ENCODE measurements around the gene EYS.

EYS gene

DNA sequence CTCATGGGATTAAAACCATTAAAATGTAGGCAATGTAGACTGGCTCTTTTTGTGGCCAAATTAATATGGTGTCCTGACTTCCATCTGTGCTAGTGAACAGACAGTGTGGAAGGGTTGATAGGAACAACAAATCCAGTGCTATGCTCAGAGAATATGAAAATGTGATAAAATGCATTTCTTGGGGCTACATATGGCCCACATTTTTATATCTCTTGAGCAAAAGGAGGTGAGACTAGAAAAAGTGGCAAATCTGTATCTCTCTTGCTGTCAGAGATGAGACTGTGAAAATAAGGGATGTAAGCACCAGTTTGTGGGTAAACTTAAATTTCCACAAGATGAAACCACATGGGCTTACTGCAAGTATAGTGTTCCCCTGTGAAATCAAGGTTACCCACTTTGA lies 1909.3 kb downstream of the EYS start:
- Histone ChIP-seq H3K9me3 (ENCODE audit: severe bottlenecking) (no peaks in the 10 kb centered on the region), H3K27me3 (ENCODE audit: insufficient read depth, poor library complexity, severe bottlenecking) (no peaks in the 10 kb centered on the region), H3K4me3 (ENCODE audit: severe bottlenecking) (no peak overlapping the region), H3K36me3 (ENCODE audit: low read depth) (no peaks in the 10 kb centered on the region), H3K27ac (ENCODE audit: poor library complexity, severe bottlenecking) (no peak overlapping the region), H3K4me1 (ENCODE audit: insufficient read depth, poor library complexity, severe bottlenecking) (peaks cover 3% of the 10 kb centered on the region)
- DNase-seq (ENCODE audit: low spot score), result no peak
- no peak for ATAC-seq (ENCODE audit: low read depth)
- TF ChIP-seq, protein P1, sequence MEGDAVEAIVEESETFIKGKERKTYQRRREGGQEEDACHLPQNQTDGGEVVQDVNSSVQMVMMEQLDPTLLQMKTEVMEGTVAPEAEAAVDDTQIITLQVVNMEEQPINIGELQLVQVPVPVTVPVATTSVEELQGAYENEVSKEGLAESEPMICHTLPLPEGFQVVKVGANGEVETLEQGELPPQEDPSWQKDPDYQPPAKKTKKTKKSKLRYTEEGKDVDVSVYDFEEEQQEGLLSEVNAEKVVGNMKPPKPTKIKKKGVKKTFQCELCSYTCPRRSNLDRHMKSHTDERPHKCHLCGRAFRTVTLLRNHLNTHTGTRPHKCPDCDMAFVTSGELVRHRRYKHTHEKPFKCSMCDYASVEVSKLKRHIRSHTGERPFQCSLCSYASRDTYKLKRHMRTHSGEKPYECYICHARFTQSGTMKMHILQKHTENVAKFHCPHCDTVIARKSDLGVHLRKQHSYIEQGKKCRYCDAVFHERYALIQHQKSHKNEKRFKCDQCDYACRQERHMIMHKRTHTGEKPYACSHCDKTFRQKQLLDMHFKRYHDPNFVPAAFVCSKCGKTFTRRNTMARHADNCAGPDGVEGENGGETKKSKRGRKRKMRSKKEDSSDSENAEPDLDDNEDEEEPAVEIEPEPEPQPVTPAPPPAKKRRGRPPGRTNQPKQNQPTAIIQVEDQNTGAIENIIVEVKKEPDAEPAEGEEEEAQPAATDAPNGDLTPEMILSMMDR (IDR thresholded peaks at IDR 0.05; ENCODE audit: poor library complexity, severe bottlenecking), result no peak

DNA sequence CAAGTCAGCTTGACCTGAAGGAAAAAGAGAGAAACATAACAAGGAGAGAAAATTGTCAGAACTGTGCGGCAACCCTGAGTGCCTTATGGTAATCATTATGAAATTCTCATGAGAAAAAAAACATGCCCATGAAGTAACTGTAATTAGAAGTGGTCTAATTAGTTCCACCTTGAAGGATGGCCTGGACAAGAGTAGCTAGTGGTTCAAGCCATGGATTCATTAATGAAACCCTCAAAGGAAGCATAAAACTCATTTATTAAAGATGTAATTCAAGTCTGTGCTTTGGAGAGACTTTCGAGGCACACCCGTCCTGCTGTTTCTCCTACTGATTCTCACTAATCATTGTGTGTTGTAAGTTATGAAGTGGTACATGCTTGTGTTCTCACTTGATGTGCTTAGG lies 1911.2 kb downstream of the EYS start:
- TF ChIP-seq, protein P1 (IDR thresholded peaks at IDR 0.05; ENCODE audit: poor library complexity, severe bottlenecking), result no peak
- H3K4me1 ChIP-seq (ENCODE audit: insufficient read depth, poor library complexity, severe bottlenecking), result no peaks in the 10 kb centered on the region

DNA sequence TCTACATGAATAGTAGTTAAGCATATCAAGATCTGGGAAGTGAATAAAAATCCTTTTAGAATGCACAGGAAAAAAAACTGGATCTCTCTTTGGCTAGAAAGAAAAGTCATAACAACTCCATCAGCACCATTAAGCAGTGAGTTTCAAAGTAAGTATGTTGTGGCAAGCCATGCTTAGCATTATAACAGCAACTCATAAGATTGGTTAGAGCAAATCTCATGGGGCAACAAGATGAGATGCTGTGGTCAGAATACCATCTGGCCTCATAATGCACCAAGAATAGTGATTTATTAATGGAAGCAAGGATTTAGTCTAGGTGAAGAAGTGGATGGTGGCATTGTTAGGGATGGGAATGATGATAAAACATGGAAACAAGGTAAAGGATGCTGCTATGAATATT lies 1912.0 kb downstream of the EYS start:
- ATAC-seq (ENCODE audit: low read depth) (no peak), DNase-seq (ENCODE audit: low spot score) (no peak)
- no peaks in the 10 kb centered on the region for H3K36me3 ChIP-seq (ENCODE audit: low read depth)
- TF ChIP-seq, protein P1 (IDR thresholded peaks at IDR 0.05; ENCODE audit: poor library complexity, severe bottlenecking), result no peak
- no peak overlapping the region for H3K4me3 ChIP-seq (ENCODE audit: severe bottlenecking)
- H3K27ac ChIP-seq (ENCODE audit: poor library complexity, severe bottlenecking), result no peak overlapping the region
- H3K9me3 ChIP-seq (ENCODE audit: severe bottlenecking), result no peaks in the 10 kb centered on the region
- no peaks in the 10 kb centered on the region for H3K27me3 ChIP-seq (ENCODE audit: insufficient read depth, poor library complexity, severe bottlenecking)
- no peaks in the 10 kb centered on the region for H3K4me1 ChIP-seq (ENCODE audit: insufficient read depth, poor library complexity, severe bottlenecking)

More for the DNA sequence above, 1911.2 kb downstream of the EYS start:
- no peak for ATAC-seq (ENCODE audit: low read depth)
- no peak overlapping the region for H3K4me3 ChIP-seq (ENCODE audit: severe bottlenecking)
- no peaks in the 10 kb centered on the region for H3K9me3 ChIP-seq (ENCODE audit: severe bottlenecking)
- no peaks in the 10 kb centered on the region for H3K27me3 ChIP-seq (ENCODE audit: insufficient read depth, poor library complexity, severe bottlenecking)
- H3K36me3 ChIP-seq (ENCODE audit: low read depth), result no peaks in the 10 kb centered on the region
- no peak overlapping the region for H3K27ac ChIP-seq (ENCODE audit: poor library complexity, severe bottlenecking)
- no peak for DNase-seq (ENCODE audit: low spot score)

DNA sequence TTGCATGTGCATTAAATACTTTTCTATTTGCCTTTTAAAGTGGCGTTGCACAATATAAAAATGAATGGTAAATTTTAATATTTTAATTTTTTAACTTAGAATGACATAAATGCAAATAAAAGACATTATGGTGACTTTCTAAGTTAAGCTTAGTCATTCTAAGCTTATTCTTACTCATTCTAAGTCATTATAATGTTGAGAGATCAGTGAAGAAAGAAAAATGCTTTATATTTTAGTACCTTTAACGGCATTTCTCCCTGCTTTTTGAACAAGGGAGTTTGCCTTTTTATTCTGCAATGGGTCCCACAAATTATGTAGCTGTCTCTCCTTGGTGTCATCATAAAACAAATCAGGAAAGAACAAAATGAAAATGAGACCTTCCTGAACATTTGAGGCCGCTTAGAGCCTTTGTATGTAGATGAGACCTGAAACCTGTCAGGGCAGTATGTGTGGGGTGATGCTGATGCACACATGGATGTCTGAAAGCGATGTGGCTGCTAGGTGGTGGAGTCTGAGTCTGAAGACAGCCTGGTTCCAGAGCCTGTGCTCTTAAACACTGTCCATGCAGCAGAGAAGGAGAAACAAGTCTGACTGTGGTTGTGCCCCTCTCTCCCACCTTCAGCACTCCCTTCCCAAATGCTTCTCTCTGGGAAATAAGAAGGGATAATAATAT lies 1913.4 kb downstream of the EYS start:
- Histone ChIP-seq H3K4me3 (ENCODE audit: severe bottlenecking) (no peak overlapping the region), H3K9me3 (ENCODE audit: severe bottlenecking) (no peaks in the 10 kb centered on the region), H3K36me3 (ENCODE audit: low read depth) (no peaks in the 10 kb centered on the region), H3K27me3 (ENCODE audit: insufficient read depth, poor library complexity, severe bottlenecking) (no peaks in the 10 kb centered on the region), H3K27ac (ENCODE audit: poor library complexity, severe bottlenecking) (no peak overlapping the region), H3K4me1 (ENCODE audit: insufficient read depth, poor library complexity, severe bottlenecking) (no peaks in the 10 kb centered on the region)
- DNase-seq (ENCODE audit: low spot score) (no peak), ATAC-seq (ENCODE audit: low read depth) (no peak)
- TF ChIP-seq, protein P1 (IDR thresholded peaks at IDR 0.05; ENCODE audit: poor library complexity, severe bottlenecking), result no peak

DNA sequence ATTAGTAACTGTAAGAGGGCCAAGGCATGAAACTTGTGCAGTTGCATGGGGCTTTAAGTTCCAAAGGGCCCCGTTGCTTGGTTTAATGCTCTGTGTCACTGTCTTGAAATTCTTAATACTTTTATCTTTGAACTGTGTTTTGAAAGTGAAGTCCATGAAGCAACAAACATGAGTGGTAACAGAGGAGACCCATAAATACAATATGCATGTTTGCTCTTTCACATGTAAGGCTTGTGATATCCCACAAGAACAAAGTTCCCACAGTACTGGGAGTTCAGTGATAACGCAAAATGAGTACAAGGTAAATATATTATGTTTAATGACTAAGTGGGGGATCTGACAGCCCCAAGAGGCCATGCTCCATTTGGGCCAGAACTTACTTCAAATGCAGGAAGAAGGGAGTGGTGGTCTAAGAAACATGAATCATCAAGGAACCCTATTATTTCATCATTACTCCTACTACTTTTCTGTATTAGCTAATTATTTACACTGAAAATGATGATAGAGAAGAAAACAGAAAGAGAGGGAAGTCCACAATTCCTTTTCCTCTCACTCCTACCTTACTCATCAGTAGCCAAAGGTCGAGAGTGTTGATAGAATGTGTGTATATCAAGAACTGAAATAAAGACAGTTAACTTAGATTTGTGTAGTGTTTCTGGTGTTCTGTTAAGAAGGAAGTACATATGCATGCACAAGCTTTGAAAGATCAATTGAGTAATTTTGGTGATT lies 1914.1 kb downstream of the EYS start:
- no peaks in the 10 kb centered on the region for H3K36me3 ChIP-seq (ENCODE audit: low read depth)
- no peaks in the 10 kb centered on the region for H3K4me1 ChIP-seq (ENCODE audit: insufficient read depth, poor library complexity, severe bottlenecking)
- TF ChIP-seq, protein P1 (IDR thresholded peaks at IDR 0.05; ENCODE audit: poor library complexity, severe bottlenecking), result no peak
- no peak for DNase-seq (ENCODE audit: low spot score)
- H3K9me3 ChIP-seq (ENCODE audit: severe bottlenecking), result no peaks in the 10 kb centered on the region
- ATAC-seq (ENCODE audit: low read depth), result no peak
- no peaks in the 10 kb centered on the region for H3K27me3 ChIP-seq (ENCODE audit: insufficient read depth, poor library complexity, severe bottlenecking)
- H3K4me3 ChIP-seq (ENCODE audit: severe bottlenecking), result no peak overlapping the region
- H3K27ac ChIP-seq (ENCODE audit: poor library complexity, severe bottlenecking), result no peak overlapping the region

Measured in RWPE2 (cell line).